ENCODE results near the gene OR1L6.

- TF ChIP-seq CTCF (IDR thresholded peaks at IDR 0.05; ENCODE audit: low read depth, low read length, poor library complexity, severe bottlenecking) (no peak), EZH2phosphoT487 (IDR thresholded peaks at IDR 0.05; ENCODE audit: borderline replicate concordance, low read length) (no peak)
Measured at GRCh38 chr9:122767817-122768216, 25.7 kb downstream of the OR1L6 start.

All from DOHH2 (cell line).